Measurements from ENCODE around the gene ATN1.

Gene ATN1

DNA sequence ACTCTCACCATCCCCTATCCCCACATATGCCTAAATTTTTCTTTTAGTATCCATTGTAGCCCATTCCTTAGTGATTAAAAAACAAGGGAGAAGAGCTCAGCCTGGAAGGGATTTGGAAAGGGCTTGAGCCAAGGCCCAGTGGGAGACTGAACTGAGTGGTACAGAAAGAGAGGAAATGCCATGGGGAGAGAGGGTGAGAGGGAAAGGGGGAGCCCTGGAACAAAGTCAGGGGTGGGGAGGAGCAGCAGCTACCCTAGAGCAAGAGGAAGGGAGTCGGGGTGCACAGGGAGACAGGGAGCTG, 2.6 kb upstream of the ATN1 start:
- DNase-seq (ENCODE audit: low read depth, low spot score) = no peak

GRCh38 chr12:6925540-6926279, 2.0 kb upstream of the ATN1 start:
- DNase-seq (ENCODE audit: low read depth, low spot score) = no peak

DNA sequence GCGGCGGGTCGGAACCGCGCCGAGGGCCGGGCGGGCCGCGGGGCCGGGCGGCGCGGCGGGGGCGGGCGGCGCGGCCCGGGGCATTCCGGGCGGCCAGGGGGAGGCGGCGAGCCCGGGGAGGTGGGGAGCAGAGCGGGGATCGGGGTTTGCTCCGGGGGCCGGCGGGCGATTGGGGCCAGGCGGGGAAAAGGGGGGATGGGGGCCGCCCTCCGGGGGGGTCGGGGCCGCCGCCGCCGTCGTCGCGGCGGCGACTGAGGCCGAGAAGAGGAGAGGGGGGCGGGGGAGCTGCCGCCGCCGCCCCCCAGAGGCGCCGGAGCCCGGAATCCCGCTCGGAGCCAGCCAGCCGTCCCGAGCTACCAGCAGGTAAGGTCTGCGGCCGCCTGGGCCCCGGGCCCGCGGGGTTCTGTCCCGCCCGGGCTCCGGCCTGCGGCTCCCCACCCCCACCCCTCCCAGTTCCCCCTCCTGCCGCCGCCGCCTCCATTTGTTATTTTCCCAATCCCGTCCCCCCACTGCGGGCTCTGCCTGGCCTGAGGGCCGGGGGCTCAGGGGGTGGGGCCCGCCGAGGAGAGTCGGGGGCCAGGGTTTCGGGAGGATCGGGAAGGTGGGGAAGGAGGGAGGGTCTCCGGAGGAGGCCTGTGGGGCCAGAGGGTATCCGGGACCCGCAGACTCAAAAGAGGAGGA, 403 bp downstream of the ATN1 start:
- no peak for DNase-seq (ENCODE audit: low read depth, low spot score)

- DNase-seq (ENCODE audit: low read depth, low spot score) = no peak
These were observed 1.1 kb downstream of the ATN1 start for GRCh38 chr12:6928703-6929407.

DNA sequence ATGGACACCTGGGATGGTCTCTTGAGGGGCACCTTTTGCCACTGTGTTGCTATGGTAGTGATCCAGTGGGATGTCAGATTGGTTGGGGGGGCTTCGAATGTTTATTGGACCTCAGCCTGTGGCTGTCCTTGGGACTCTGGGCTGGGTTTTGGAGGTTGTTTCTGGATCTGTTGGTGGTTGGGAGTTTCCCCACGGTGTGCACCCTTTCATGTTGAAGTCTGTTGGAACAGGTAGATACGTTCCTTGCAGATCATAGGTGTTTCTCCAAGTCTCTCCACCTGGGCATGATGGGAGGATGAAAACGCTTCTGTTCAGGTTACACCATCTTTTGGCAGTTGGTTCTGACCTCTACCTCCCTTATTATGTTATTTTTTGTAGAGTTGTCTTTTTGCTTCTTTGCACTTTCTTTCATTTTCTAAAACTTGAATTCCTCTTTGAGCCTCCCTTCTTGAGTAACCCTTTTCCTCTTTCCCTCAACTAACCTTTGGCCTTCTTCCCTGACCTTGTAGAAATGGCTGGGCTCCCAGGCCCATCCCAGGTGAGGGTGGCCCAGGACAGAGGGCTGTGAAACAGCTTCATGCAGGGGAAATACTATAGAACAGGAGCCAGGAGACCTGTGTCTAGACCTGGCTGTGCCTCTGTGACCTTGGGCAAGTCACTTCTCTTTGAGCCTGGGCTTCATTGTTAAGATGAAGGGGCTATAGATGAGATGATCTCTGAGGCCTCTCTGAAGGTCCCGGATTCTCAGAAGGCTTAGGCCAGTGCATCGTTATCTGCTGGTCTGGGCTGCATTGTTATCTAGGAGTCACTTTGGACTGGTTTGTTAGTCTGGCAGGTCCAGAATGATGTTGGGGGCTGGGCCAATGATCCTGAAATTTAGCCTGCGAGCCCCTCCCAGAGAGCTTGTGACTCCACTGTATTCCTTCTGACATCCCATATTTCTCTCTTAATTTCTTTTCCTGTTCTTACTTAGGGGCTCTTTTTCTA, 2.0 kb downstream of the ATN1 start:
- DNase-seq (ENCODE audit: low read depth, low spot score) = no peak

DNA sequence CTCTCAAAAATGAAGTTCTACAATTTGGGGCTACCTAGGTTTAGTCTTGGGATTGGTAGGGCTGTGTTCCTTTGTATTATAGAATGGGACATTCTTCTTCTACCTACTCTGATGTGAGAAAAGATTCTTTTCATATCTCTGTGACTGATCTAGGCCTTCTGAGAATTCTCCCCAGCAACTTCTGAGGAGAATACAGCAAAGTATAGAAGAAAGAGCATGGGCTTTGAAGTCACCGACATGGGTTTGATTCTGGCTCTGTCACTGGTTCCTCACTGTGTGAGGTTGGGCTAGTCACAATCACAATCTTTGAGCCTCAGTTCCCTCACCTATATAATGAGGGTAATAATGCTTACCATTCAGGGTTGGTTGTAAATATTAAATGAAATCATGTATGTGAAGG, 5.0 kb downstream of the ATN1 start:
- DNase-seq (ENCODE audit: low read depth, low spot score) = no peak

DNA sequence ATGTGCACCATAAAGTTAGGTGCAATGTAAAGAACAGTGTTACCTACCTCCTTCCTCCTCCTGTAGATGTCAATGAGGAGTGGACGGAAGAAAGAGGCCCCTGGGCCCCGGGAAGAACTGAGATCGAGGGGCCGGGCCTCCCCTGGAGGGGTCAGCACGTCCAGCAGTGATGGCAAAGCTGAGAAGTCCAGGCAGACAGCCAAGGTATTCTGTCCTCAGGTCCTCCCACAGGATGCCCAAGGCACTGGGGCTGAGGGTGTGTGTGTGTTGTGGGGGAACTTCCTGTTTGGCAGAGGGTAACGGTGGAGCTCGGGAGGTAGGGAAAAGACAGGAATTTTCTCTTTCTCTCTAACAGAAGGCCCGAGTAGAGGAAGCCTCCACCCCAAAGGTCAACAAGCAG, 6.4 kb downstream of the ATN1 start:
- no peak for DNase-seq (ENCODE audit: low read depth, low spot score)

DNA sequence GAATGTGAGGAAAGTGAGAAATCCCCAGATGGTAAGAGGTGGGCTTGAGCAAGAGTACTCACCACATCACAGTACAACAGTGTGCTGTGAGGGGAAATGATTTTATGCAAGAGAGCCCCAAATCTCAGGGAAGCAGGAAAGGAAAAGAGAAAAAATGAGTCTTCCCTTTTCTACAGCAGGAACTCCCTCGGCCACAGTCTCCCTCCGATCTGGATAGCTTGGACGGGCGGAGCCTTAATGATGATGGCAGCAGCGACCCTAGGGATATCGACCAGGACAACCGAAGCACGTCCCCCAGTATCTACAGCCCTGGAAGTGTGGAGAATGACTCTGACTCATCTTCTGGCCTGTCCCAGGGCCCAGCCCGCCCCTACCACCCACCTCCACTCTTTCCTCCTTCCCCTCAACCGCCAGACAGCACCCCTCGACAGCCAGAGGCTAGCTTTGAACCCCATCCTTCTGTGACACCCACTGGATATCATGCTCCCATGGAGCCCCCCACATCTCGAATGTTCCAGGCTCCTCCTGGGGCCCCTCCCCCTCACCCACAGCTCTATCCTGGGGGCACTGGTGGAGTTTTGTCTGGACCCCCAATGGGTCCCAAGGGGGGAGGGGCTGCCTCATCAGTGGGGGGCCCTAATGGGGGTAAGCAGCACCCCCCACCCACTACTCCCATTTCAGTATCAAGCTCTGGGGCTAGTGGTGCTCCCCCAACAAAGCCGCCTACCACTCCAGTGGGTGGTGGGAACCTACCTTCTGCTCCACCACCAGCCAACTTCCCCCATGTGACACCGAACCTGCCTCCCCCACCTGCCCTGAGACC, 7.8 kb downstream of the ATN1 start:
- no peak for DNase-seq (ENCODE audit: low read depth, low spot score)

DNA sequence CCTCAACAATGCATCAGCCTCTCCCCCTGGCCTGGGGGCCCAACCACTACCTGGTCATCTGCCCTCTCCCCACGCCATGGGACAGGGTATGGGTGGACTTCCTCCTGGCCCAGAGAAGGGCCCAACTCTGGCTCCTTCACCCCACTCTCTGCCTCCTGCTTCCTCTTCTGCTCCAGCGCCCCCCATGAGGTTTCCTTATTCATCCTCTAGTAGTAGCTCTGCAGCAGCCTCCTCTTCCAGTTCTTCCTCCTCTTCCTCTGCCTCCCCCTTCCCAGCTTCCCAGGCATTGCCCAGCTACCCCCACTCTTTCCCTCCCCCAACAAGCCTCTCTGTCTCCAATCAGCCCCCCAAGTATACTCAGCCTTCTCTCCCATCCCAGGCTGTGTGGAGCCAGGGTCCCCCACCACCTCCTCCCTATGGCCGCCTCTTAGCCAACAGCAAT, 8.5 kb downstream of the ATN1 start:
- DNase-seq (ENCODE audit: low read depth, low spot score) = no peak

GRCh38 chr12:6936636-6937480, 9.1 kb downstream of the ATN1 start:
- no peak for DNase-seq (ENCODE audit: low read depth, low spot score)

GRCh38 chr12:6937481-6938352, 10.0 kb downstream of the ATN1 start:
- DNase-seq (ENCODE audit: low read depth, low spot score) = peak; percentile 90

DNA sequence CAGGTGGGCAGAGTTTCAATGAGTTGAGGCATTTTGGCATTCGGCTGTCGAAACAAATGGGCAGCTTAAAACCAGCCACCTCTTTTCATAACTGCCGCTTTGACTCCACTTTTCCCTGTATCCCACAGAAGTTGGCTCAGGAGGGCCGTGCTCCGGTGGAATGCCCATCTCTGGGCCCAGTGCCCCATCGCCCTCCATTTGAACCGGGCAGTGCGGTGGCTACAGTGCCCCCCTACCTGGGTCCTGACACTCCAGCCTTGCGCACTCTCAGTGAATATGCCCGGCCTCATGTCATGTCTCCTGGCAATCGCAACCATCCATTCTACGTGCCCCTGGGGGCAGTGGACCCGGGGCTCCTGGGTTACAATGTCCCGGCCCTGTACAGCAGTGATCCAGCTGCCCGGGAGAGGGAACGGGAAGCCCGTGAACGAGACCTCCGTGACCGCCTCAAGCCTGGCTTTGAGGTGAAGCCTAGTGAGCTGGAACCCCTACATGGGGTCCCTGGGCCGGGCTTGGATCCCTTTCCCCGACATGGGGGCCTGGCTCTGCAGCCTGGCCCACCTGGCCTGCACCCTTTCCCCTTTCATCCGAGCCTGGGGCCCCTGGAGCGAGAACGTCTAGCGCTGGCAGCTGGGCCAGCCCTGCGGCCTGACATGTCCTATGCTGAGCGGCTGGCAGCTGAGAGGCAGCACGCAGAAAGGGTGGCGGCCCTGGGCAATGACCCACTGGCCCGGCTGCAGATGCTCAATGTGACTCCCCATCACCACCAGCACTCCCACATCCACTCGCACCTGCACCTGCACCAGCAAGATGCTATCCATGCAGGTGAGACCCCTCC, 10.8 kb downstream of the ATN1 start:
- DNase-seq (ENCODE audit: low read depth, low spot score) = no peak

DNA sequence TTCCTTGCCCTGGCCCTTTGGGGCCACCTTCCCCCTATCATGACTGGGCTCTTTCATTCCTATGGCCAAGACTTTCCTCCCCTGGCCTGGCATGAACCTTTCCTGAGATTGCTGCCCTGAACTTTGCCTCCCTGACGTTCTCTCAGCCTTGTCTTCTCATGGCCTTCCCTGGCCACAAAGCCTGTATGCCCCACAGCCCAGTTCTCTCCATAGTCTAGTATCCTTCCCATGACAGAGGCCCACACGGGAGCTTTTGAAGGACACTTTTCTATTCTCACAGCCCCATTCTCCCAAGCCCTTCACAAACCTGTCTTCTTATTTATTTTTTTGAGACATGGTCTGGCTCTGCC, 11.4 kb downstream of the ATN1 start:
- DNase-seq (ENCODE audit: low read depth, low spot score) = no peak

DNA sequence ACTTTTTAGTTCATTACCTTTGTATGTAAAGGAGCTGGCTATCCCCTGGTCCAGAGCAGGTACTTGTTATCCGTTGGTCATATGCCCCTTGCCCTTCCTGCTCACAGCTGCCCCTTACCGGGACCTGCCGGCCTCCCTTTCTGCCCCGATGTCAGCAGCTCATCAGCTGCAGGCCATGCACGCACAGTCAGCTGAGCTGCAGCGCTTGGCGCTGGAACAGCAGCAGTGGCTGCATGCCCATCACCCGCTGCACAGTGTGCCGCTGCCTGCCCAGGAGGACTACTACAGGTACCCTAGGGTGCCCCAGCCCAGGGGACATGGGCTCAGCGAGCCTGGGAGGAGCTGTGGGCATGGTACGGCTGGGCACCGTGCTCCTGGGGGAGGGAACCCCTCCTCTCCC, 13.5 kb downstream of the ATN1 start:
- DNase-seq (ENCODE audit: low read depth, low spot score) = no peak

- DNase-seq (ENCODE audit: low read depth, low spot score) = no peak
These were observed 14.0 kb downstream of the ATN1 start for GRCh38 chr12:6941782-6942181.

DNA sequence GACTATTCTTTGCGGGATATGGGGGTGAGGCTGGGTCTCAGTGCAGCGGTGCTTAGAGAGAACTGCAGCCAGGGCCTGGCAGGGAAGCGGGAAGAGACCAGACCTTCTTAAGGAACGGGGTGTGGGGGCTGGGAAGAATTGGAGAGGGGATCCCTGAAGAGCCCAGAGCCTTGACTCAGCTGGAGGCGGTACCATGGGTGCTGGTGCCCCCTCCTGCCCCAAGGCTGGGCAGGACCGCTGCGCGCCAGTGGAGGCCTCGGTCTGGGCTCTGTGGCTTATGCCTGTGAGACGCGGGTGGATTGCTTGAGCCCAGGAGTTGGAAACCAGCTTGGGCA, 14.5 kb downstream of the ATN1 start:
- no peak for DNase-seq (ENCODE audit: low read depth, low spot score)

DNA sequence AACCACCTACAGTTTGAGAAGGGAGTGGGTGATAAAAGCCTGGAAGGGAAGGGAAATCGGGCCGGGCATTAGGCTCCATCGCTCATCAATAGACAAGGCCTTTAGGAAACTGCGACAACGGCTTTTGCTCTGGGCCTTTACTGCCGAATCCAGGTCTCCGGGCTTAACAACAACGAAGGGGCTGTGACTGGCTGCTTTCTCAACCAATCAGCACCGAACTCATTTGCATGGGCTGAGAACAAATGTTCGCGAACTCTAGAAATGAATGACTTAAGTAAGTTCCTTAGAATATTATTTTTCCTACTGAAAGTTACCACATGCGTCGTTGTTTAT, 15.6 kb downstream of the ATN1 start:
- DNase-seq (ENCODE audit: low read depth, low spot score) = peak; percentile 86

DNA sequence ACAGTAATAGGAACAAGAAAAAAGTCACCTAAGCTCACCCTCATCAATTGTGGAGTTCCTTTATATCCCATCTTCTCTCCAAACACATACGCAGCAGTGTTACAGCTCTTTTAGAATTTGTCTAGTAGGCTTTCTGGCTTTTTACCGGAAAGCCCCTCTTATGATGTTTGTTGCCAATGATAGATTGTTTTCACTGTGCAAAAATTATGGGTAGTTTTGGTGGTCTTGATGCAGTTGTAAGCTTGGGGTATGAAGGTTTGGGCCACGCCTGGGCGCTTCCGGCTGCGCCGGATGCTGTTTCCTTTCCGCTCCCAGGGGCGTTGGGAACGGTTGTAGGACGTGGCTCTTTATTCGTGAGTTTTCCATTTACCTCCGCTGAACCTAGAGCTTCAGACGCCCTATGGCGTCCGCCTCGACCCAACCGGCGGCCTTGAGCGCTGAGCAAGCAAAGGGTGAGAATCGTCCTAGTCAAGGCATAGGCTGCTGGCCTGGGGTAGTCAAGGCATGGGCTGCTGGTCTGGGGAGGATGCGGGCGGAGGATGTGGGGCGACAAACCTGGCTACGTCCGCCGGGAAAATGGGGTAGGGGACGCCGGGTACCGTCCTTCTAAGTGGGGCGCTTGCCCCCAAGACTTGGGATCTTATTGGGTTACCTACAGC, 16.1 kb downstream of the ATN1 start, which contains the start of the genes C12orf57 and RNU7-1:
Gene C12orf57, plus strand, starts transcription at position 301 of the 659 bp plus-strand sequence. Its CDS starts 100 bp downstream, at position 401.
Gene RNU7-1, plus strand, starts transcription at position 95 of the 659 bp plus-strand sequence.
- DNase-seq (ENCODE audit: low read depth, low spot score) = peak; percentile 65
